Stimulated activated CD4-positive, alpha-beta T cell treated with anti-CD3 and anti-CD28 coated beads, Interleukin-2, amount 100 ng/mL, for 24 hours (primary cell): Measurements from ENCODE around the gene MOV10L1.
"Not testable (repeated sequence)": the region's sequence is repeated elsewhere in the genome, so short reads cannot be mapped to it uniquely, and the experiment has no call there.

Experiments
- DNase-seq, 2 donors: peaks; one replicate each; pipeline ENCODE4 v3.0.0-alpha.2; 2020

Gene MOV10L1

GRCh38 chr22:50161508-50162390 is 71.9 kb downstream of the MOV10L1 start:
- DNase-seq, result no peak

- DNase-seq, result no peak
Measured at GRCh38 chr22:50162391-50162956, 72.7 kb downstream of the MOV10L1 start.

GRCh38 chr22:50165436-50166123 is 75.8 kb downstream of the MOV10L1 start:
- DNase-seq, result no peak

- no peak for DNase-seq
Measured at GRCh38 chr22:50167689-50168489, 78.1 kb downstream of the MOV10L1 start.

- not testable (repeated sequence) for DNase-seq
Measured at GRCh38 chr22:50168490-50169180, 78.8 kb downstream of the MOV10L1 start.

- no peak for DNase-seq
Measured at GRCh38 chr22:50169181-50169759, 79.5 kb downstream of the MOV10L1 start.

- peak; percentile 69 to 71 for DNase-seq
Measured at GRCh38 chr22:50169774-50170341, 80.1 kb downstream of the MOV10L1 start.

- DNase-seq, result no peak
Measured at GRCh38 chr22:50170453-50171318, 80.9 kb downstream of the MOV10L1 start, which contains the start of gene PANX2. TSS of gene PANX2 (plus strand) at chr22:50170731. CDS start at chr22:50170731, 0 bp downstream.

- no peak for DNase-seq
Measured at GRCh38 chr22:50171319-50171964, 81.6 kb downstream of the MOV10L1 start.

- no peak for DNase-seq
Measured at GRCh38 chr22:50171965-50172421, 82.2 kb downstream of the MOV10L1 start.

- no peak for DNase-seq
Measured at GRCh38 chr22:50173311-50173982, 83.6 kb downstream of the MOV10L1 start.

GRCh38 chr22:50173983-50174355 is 84.2 kb downstream of the MOV10L1 start:
- no peak for DNase-seq

GRCh38 chr22:50174382-50175190 is 84.8 kb downstream of the MOV10L1 start:
- no peak for DNase-seq

- DNase-seq, result no peak
Measured at GRCh38 chr22:50175191-50175461, 85.3 kb downstream of the MOV10L1 start.

- DNase-seq, result no peak
Measured at GRCh38 chr22:50175921-50176849, 86.4 kb downstream of the MOV10L1 start.

- DNase-seq, result no peak
Measured at GRCh38 chr22:50176850-50177536, 87.2 kb downstream of the MOV10L1 start.
